ENCODE measurements around the gene BRD9.
"Not testable (repeated sequence)": the region's sequence is repeated elsewhere in the genome, so short reads cannot be mapped to it uniquely, and the experiment has no call there.

The BRD9 gene

GRCh38 chr5:882253-883183 lies 10.1 kb downstream of the BRD9 start:
- no peak for DNase-seq (ENCODE audit: low read depth, low spot score)
- no peak overlapping the region for H3K27ac ChIP-seq

GRCh38 chr5:881551-881935 lies 11.1 kb downstream of the BRD9 start:
- no peak for DNase-seq (ENCODE audit: low read depth, low spot score)
- H3K27ac ChIP-seq = no peak overlapping the region

GRCh38 chr5:880816-881550 lies 11.6 kb downstream of the BRD9 start:
- no peak overlapping the region for H3K27ac ChIP-seq
- no peak for DNase-seq (ENCODE audit: low read depth, low spot score)

GRCh38 chr5:878677-879076 lies 13.9 kb downstream of the BRD9 start:
- H3K27ac ChIP-seq; DNase-seq (ENCODE audit: low read depth, low spot score): not testable (repeated sequence)

GRCh38 chr5:878125-878524 lies 14.5 kb downstream of the BRD9 start:
- no peak for DNase-seq (ENCODE audit: low read depth, low spot score)
- H3K27ac ChIP-seq = no peak overlapping the region

- DNase-seq (ENCODE audit: low read depth, low spot score) = no peak
- H3K27ac ChIP-seq = no peak overlapping the region
These were observed 15.9 kb downstream of the BRD9 start for GRCh38 chr5:876398-877365.

- DNase-seq (ENCODE audit: low read depth, low spot score) = no peak
- no peak overlapping the region for H3K27ac ChIP-seq
These were observed 16.7 kb downstream of the BRD9 start for GRCh38 chr5:875931-876330.

GRCh38 chr5:873328-873727 lies 19.3 kb downstream of the BRD9 start:
- no peak overlapping the region for H3K27ac ChIP-seq
- no peak for DNase-seq (ENCODE audit: low read depth, low spot score)

- no peak overlapping the region for H3K27ac ChIP-seq
- no peak for DNase-seq (ENCODE audit: low read depth, low spot score)
These were observed 20.3 kb downstream of the BRD9 start for GRCh38 chr5:872301-872700.

- no peak overlapping the region for H3K27ac ChIP-seq
- no peak for DNase-seq (ENCODE audit: low read depth, low spot score)
These were observed 20.9 kb downstream of the BRD9 start for GRCh38 chr5:871596-872298.

GRCh38 chr5:870956-871355 lies 21.6 kb downstream of the BRD9 start:
- DNase-seq (ENCODE audit: low read depth, low spot score) = no peak
- no peak overlapping the region for H3K27ac ChIP-seq

GRCh38 chr5:868428-869135 lies 24.0 kb downstream of the BRD9 start:
- H3K27ac ChIP-seq = no peak overlapping the region

GRCh38 chr5:867300-867870 lies 25.2 kb downstream of the BRD9 start:
- H3K27ac ChIP-seq = no peak overlapping the region
- DNase-seq (ENCODE audit: low read depth, low spot score) = no peak

More at GRCh38 chr5:868428-869135, 24.0 kb downstream of the BRD9 start:
- no peak for DNase-seq (ENCODE audit: low read depth, low spot score)

GRCh38 chr5:865771-866170 lies 26.8 kb downstream of the BRD9 start:
- H3K27ac ChIP-seq = no peak overlapping the region
- DNase-seq (ENCODE audit: low read depth, low spot score) = no peak

- no peak for DNase-seq (ENCODE audit: low read depth, low spot score)
- no peak overlapping the region for H3K27ac ChIP-seq
These were observed 27.5 kb downstream of the BRD9 start for GRCh38 chr5:865168-865521.

GRCh38 chr5:864492-865167 lies 28.0 kb downstream of the BRD9 start:
- no peak for DNase-seq (ENCODE audit: low read depth, low spot score)
- no peak overlapping the region for H3K27ac ChIP-seq

- DNase-seq (ENCODE audit: low read depth, low spot score) = no peak
- H3K27ac ChIP-seq = no peak overlapping the region
These were observed 29.3 kb downstream of the BRD9 start for GRCh38 chr5:863244-863805.
